Peyer's patch (tissue), 4 donors: ENCODE results near the gene CHADL.

Experiments used
- CTCF ChIP-seq, 6 experiments: fragments of 450-650 bp in 4 of 6; fragments of 200-600 bp in 2 of 6; sonication (generic) in 1 of 6; IDR thresholded peaks; one replicate each; pipeline ENCODE4 v1.5.1; 2017 to 2019; ENCODE audit warnings: antibody characterized with exemption in 6 of 6, mild to moderate bottlenecking in 3 of 6, moderate library complexity in 1 of 6
- POLR2A ChIP-seq, 2 donors: fragments of 450-650 bp; IDR thresholded peaks; one replicate each; pipeline ENCODE4 v1.5.1; 2017; ENCODE audit warnings: antibody characterized with exemption in 2 of 2, mild to moderate bottlenecking in 2 of 2, moderate library complexity in 2 of 2

- TF ChIP-seq CTCF (IDR thresholded peaks at IDR 0.05): no peak
- TF ChIP-seq POLR2A (IDR thresholded peaks at IDR 0.05): no peak
Observed at GRCh38 chr22:41262250-41262765, 21.6 kb upstream of the CHADL start.
